HG03342 (cell line): Measurements from ENCODE around the gene NPR3.

Experiments used
- ATAC-seq: cut with Tn5 transposase; IDR thresholded peaks from one replicate; pipeline ENCODE4 v1.9.1; 2021; ENCODE audit warnings: mild to moderate bottlenecking, moderate library complexity; ENCODE audit not compliant: unreplicated experiment

The NPR3 gene

GRCh38 chr5:32710550-32711361 lies at the start of gene NPR3:
Gene NPR3, plus strand, starts transcription at chr5:32711321. Its CDS starts 456 bp downstream, at chr5:32711777.
- no peak for ATAC-seq

GRCh38 chr5:32664523-32664922 lies 46.6 kb upstream of the NPR3 start:
- no peak for ATAC-seq

GRCh38 chr5:32668552-32668951 lies 42.6 kb upstream of the NPR3 start:
- no peak for ATAC-seq

- no peak for ATAC-seq
These were observed 37.8 kb upstream of the NPR3 start for GRCh38 chr5:32673272-32673671.

- no peak for ATAC-seq
These were observed 34.1 kb upstream of the NPR3 start for GRCh38 chr5:32677023-32677422.

- no peak for ATAC-seq
These were observed 32.6 kb upstream of the NPR3 start for GRCh38 chr5:32678472-32678871.

- no peak for ATAC-seq
These were observed 31.9 kb upstream of the NPR3 start for GRCh38 chr5:32679218-32679617.

- no peak for ATAC-seq
These were observed 30.9 kb upstream of the NPR3 start for GRCh38 chr5:32680183-32680582.

- ATAC-seq, result no peak
These were observed 28.0 kb upstream of the NPR3 start for GRCh38 chr5:32683125-32683524.

- ATAC-seq, result no peak
These were observed 26.9 kb upstream of the NPR3 start for GRCh38 chr5:32684260-32684659.

- ATAC-seq, result no peak
These were observed 24.2 kb upstream of the NPR3 start for GRCh38 chr5:32686799-32687498.

- no peak for ATAC-seq
These were observed 23.7 kb upstream of the NPR3 start for GRCh38 chr5:32687499-32687831.

GRCh38 chr5:32690153-32690552 lies 21.0 kb upstream of the NPR3 start:
- no peak for ATAC-seq

GRCh38 chr5:32690666-32691065 lies 20.5 kb upstream of the NPR3 start:
- no peak for ATAC-seq

GRCh38 chr5:32692036-32692746 lies 18.9 kb upstream of the NPR3 start:
- no peak for ATAC-seq

GRCh38 chr5:32703957-32704356 lies 7.2 kb upstream of the NPR3 start:
- no peak for ATAC-seq

- ATAC-seq, result no peak
These were observed 3.6 kb upstream of the NPR3 start for GRCh38 chr5:32707418-32707997.

- no peak for ATAC-seq
These were observed 2.2 kb upstream of the NPR3 start for GRCh38 chr5:32708949-32709348.

- ATAC-seq, result no peak
These were observed 1.2 kb upstream of the NPR3 start for GRCh38 chr5:32709750-32710549.

- ATAC-seq, result no peak
These were observed 200 bp downstream of the NPR3 start for GRCh38 chr5:32711362-32711680.
